ENCODE results near the gene IMPA2.

IMPA2 gene

DNA sequence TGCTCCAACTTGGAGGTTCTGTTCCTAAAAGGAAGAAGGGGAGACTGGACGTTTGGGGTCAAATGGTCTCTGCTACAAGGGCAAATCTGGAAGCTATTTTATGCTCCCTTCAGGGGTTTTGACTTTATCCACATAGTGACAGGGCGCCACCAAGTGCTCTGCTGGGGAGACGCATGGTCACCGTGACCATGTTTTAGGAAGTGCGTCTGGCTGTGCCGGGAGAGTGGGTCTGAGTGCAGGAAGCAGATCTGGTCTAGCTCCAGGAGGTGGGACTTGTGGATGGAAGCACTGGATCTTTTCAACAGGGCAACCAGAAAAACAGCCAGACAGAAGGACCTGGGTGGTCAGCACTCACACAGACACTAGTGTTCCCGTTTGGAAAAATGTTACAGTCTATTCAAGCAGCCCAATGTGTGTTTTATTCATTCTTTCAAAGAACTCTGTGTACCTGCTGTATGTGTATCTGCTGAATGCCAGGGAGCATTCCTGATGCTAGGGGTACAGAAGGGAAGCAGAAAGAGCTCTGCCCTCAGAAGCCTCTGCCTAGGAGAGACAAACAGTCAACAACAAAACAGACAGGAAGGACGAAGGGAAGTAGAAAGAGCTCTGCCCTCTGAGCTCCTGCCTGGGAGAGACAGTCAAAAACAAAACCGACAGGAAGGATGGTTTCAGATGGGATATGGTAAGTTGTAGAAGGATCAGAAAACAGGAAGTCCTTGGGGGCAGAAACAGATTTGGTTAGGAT, 14.3 kb downstream of the IMPA2 start:
- no peaks in the 10 kb centered on the region for H3K9me3 ChIP-seq
- peak overlapping the region; percentile 31 for H3K4me3 ChIP-seq
- H3K36me3 ChIP-seq: peaks cover 25% of the 10 kb centered on the region
- peak overlapping the region; percentile 91 for H3K4me2 ChIP-seq
- no peaks in the 10 kb centered on the region for H3K27me3 ChIP-seq
- no peak for TF ChIP-seq Cebpa-rat (IDR thresholded peaks at IDR 0.05)
- peak overlapping the region; percentile 52; the same call in 1 of the 2 replicates for H3K9ac ChIP-seq
- H3K4me1 ChIP-seq: peaks cover 54% of the 10 kb centered on the region
- H4K20me1 ChIP-seq: peaks cover 35% of the 10 kb centered on the region
- H3K27ac ChIP-seq: peak overlapping the region; percentile 66

DNA sequence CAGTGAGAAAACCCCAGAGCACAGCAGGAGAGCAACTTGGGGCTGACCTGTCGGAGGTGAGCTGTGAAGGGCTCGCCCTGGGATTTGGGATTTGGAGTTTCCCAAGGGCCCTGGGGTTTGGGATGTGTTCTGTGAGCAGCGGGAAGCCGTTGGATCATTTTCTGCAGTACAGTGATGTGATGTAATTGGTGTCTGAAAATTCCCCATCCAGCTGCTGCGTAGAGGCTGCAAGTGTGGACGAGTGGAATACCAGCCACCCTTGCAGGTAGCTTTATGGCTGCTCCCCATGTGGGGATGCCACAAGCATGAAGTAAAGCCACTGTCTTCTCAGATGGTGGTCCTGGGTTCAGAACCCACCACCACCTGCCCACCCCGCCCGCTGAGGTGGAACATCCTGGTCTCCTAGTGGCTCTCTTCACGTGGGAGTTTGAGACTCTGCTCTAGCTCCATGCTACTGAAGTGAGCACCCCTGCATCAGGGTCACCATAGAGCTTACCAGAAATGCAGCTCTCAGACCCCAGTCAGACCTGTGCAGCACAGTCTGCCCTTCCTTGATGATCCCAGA, 15.0 kb downstream of the IMPA2 start:
- Histone ChIP-seq H3K4me2 (peak overlapping the region; percentile 91), H3K4me1 (peaks cover 54% of the 10 kb centered on the region), H3K27me3 (no peaks in the 10 kb centered on the region), H3K27ac (peak overlapping the region; percentile 66), H3K36me3 (peaks cover 25% of the 10 kb centered on the region), H4K20me1 (peaks cover 31% of the 10 kb centered on the region), H3K4me3 (peak overlapping the region; percentile 31), H3K9me3 (no peaks in the 10 kb centered on the region), H3K9ac (peak overlapping the region; percentile 52; the same call in 1 of the 2 replicates)
- no peak for TF ChIP-seq Cebpa-rat (IDR thresholded peaks at IDR 0.05)

DNA sequence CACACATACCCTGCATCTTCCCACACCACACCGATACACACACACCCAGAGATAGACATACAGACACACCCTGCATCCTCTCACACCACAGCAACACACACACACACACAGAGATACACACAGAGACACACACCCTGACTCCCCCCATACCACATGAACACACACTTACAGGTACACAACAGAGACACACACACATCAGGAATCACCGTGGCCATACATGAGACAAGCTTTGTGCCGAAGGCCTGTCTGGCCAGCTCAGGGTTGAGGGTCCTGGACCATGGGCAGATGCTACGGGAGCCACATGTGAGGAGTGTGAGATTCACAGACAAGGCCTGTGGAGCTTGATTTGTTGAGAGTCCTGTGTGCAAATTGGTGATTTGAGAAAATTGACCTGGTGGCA, 15.6 kb downstream of the IMPA2 start:
- H3K27me3 ChIP-seq: no peaks in the 10 kb centered on the region
- no peak for TF ChIP-seq Cebpa-rat (IDR thresholded peaks at IDR 0.05)
- peaks cover 54% of the 10 kb centered on the region for H3K4me1 ChIP-seq
- H3K9me3 ChIP-seq: no peaks in the 10 kb centered on the region
- peak overlapping the region; percentile 91 for H3K4me2 ChIP-seq
- H3K4me3 ChIP-seq: no peak overlapping the region
- peaks cover 31% of the 10 kb centered on the region for H4K20me1 ChIP-seq
- H3K27ac ChIP-seq: peak overlapping the region; percentile 8; the same call in 1 of the 2 replicates
- no peak overlapping the region for H3K9ac ChIP-seq
- H3K36me3 ChIP-seq: peaks cover 30% of the 10 kb centered on the region

DNA sequence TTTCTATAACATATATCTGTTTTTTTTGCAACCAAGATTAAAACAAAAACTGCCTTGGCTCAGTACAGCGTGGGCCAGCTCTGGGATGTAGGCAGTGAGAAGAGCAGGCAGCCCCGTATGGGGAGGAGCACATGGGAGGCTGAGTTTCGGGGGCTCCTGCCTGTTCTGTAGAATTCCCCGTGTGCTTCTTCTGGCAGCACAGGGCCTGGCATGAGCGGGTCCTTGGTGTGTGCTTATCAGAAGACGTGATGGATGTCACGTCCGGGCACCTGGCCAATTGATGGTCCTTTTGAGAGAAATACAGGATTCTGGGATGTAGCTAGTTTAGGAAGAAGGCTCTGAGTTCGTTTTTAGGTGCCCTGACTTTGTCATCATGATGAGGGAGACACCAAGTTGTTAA, 16.2 kb downstream of the IMPA2 start:
- Histone ChIP-seq H3K27ac (no peak overlapping the region), H4K20me1 (peaks cover 31% of the 10 kb centered on the region), H3K4me3 (no peak overlapping the region), H3K9me3 (no peaks in the 10 kb centered on the region), H3K27me3 (no peaks in the 10 kb centered on the region), H3K9ac (no peak overlapping the region), H3K4me1 (peaks cover 54% of the 10 kb centered on the region), H3K36me3 (peaks cover 32% of the 10 kb centered on the region), H3K4me2 (no peak overlapping the region)
- TF ChIP-seq Cebpa-rat (IDR thresholded peaks at IDR 0.05): no peak

DNA sequence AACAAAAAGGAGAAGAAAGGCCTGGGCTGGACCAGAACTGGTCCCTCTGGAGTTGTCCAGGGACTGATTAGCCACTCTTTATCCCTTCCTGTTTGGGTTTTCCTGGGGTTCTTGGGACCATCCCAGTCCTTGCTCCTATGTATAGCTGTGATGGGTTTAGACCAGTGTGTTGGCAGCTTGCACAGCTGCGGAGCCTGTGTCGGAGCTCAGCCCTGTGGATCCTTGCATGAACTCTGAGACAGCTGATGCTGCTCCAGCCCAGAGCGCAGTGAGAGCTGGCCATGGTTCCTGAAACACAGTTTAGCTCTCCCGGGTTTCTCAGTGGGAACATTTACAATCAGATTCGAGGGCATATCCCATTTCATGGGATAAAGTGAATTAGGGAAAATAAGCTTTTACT, 16.9 kb downstream of the IMPA2 start:
- no peaks in the 10 kb centered on the region for H3K9me3 ChIP-seq
- no peak for TF ChIP-seq Cebpa-rat (IDR thresholded peaks at IDR 0.05)
- no peak overlapping the region; the same call in 1 of the 2 replicates for H3K27ac ChIP-seq
- H3K36me3 ChIP-seq: peaks cover 39% of the 10 kb centered on the region
- no peak overlapping the region for H3K9ac ChIP-seq
- H3K4me3 ChIP-seq: no peak overlapping the region
- H3K4me1 ChIP-seq: peaks cover 54% of the 10 kb centered on the region
- no peaks in the 10 kb centered on the region for H3K27me3 ChIP-seq
- H4K20me1 ChIP-seq: peaks cover 31% of the 10 kb centered on the region
- no peak overlapping the region for H3K4me2 ChIP-seq

DNA sequence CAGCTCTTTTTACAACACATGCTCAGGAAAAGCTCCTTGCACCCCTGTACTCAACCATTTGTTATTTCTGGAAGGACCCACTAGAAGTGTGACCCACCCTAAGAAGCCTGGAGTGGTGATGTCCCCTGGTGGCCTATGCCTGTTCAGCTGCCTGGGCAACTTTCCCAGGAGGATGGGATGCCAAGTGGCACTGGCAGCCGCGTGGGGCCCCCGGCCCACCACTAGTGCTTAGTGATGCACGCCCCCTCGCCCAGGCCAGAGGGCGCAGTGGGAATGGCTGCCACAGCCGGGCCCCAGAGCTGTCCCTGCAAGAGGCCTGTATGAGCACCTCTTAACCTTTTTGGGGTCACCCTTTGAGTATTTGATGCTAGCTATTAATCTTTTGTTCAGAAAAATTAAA, 18.1 kb downstream of the IMPA2 start:
- Histone ChIP-seq H3K27ac (no peak overlapping the region), H3K9ac (no peak overlapping the region), H3K9me3 (no peaks in the 10 kb centered on the region), H3K36me3 (peaks cover 49% of the 10 kb centered on the region), H3K4me1 (peaks cover 46% of the 10 kb centered on the region), H4K20me1 (peaks cover 34% of the 10 kb centered on the region), H3K4me2 (no peak overlapping the region), H3K27me3 (no peaks in the 10 kb centered on the region), H3K4me3 (no peak overlapping the region)
- no peak for TF ChIP-seq Cebpa-rat (IDR thresholded peaks at IDR 0.05)

DNA sequence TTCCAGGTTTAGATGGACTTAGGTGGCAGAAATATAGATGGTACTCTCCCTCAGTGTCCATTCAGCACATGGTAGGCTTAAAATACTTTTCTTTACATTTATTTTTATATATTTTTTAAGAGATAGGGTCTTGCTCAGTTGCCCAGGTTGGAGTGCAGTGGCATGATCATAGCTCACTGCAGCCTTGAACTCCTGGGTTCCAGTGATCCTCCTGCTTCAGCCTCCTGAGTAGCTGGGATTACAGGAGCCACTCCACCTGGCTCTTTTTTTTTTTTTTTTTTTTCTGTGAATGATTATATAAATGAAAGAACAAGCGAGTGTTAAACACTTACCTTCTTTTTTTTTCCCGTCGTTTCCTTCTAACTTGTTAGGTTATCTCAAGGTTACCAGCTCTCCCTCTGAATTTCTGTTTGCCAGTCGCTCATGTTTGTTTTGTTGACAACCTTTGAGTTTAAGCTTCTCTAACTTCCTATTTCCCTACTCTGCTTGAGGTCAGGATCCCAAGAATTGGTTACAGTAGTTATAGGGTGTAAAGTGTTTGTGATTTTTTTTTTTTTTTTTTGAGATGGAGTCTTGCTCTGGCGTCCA, 18.9 kb downstream of the IMPA2 start:
- peaks cover 46% of the 10 kb centered on the region for H3K4me1 ChIP-seq
- peaks cover 54% of the 10 kb centered on the region for H3K36me3 ChIP-seq
- no peak for TF ChIP-seq Cebpa-rat (IDR thresholded peaks at IDR 0.05)

DNA sequence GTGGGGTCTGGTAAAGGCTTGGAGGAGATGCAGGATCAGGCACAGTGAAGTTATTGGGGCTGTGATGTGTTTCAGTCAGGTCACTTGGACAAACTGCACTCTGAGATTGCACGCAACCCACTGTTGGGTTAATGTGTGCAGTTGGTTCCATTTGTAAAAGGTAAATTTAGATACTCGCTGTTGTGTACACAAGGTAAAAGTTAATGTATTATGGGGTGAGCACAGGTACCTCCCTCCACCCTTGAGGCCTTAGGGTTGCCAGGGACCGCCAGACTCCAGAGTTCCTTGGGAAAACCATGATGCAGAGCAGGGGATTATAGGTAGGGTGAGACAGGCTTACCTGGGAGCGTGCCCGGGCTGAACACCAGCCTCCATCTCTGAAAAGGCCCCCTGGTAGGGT, 20.1 kb downstream of the IMPA2 start:
- TF ChIP-seq Cebpa-rat (IDR thresholded peaks at IDR 0.05): no peak
- H3K4me1 ChIP-seq: peaks cover 40% of the 10 kb centered on the region
- H3K4me2 ChIP-seq: no peak overlapping the region
- peaks cover 45% of the 10 kb centered on the region for H4K20me1 ChIP-seq
- H3K36me3 ChIP-seq: peaks cover 64% of the 10 kb centered on the region
- H3K9me3 ChIP-seq: no peaks in the 10 kb centered on the region
- no peak overlapping the region for H3K9ac ChIP-seq
- H3K27me3 ChIP-seq: no peaks in the 10 kb centered on the region
- no peak overlapping the region for H3K4me3 ChIP-seq
- no peak overlapping the region for H3K27ac ChIP-seq

More for the DNA sequence above, 18.9 kb downstream of the IMPA2 start:
- H4K20me1 ChIP-seq: peaks cover 41% of the 10 kb centered on the region
- H3K27ac ChIP-seq: no peak overlapping the region
- H3K27me3 ChIP-seq: no peaks in the 10 kb centered on the region
- H3K4me3 ChIP-seq: no peak overlapping the region
- H3K9me3 ChIP-seq: no peaks in the 10 kb centered on the region
- H3K4me2 ChIP-seq: no peak overlapping the region
- H3K9ac ChIP-seq: no peak overlapping the region

DNA sequence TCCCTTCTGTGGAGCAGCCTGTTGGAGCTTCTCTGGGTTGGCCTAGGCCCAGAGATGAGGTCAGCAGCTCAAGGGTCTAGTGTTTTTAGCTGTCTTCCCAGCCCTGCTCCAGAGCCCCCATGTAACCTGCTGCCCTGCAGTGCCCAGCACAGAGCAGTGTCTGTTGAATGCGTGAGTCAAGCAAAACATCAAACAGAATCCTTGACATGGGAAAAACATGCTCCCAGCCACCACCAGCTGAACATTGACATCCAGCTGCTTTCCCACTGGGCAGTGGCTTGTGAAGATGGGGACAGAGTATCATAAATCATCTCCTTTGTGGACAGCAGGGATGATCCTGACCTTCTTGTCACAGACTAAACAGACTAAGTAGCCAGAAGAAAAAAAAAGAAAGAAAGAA, 22.6 kb downstream of the IMPA2 start:
- Histone ChIP-seq H3K9me3 (no peaks in the 10 kb centered on the region), H3K4me2 (no peak overlapping the region)

More for the DNA sequence above, 22.6 kb downstream of the IMPA2 start:
- H3K9ac ChIP-seq: no peak overlapping the region
- TF ChIP-seq Cebpa-rat (IDR thresholded peaks at IDR 0.05): no peak
- H3K27ac ChIP-seq: no peak overlapping the region
- peaks cover 17% of the 10 kb centered on the region for H3K4me1 ChIP-seq
- peaks cover 87% of the 10 kb centered on the region for H3K36me3 ChIP-seq
- peaks cover 24% of the 10 kb centered on the region for H4K20me1 ChIP-seq
- no peak overlapping the region for H3K4me3 ChIP-seq
- no peaks in the 10 kb centered on the region for H3K27me3 ChIP-seq
